ENCODE results near the gene PIM2.

The PIM2 gene

DNA sequence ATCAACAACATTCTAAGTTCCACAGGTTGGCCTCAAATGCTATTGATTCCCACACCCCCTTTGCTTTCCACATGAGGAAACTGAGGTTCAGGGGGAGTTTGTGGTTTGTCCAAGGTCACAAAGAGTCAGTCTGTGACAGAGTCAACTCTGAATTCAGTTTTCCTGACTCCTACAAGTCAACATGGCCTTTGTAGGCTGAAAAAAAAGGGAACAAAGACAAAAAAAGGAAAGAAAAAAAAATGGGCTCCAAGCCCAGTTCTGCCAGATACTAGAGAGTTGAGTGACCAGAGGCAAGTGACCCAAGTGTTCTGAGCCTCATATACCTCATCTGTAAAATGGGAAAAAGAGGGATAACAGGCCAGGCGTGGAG lies 16.5 kb upstream of the PIM2 start:
- DNase-seq: peak; percentile 21 to 64 (median 37)

GRCh38 chrX:48934581-48935300 lies 15.9 kb upstream of the PIM2 start:
- DNase-seq: peak; percentile 53 to 70 (median 64)

GRCh38 chrX:48933757-48934156 lies 14.9 kb upstream of the PIM2 start:
- no peak for DNase-seq

- DNase-seq: no peak
These were observed 9.0 kb upstream of the PIM2 start for GRCh38 chrX:48927736-48928382.

DNA sequence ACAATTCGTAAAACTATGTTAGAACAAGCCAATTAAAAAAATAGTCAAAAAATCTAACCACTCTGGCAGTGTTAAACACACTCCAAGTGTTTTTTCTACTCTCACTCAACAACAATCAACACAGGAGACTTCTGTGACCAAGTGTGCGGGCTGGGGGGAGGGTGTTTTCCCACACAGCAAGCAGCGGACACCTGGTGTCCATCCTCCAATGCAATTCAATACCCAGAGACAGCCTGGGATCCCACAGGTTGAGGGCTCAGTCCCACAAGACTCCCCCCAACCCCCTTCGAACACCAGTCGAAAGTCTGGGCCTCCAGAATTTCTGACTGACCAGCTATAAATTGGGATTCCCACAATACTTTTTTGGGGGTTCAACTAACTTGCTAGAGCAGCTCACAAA lies 8.3 kb upstream of the PIM2 start:
- DNase-seq: no peak

DNA sequence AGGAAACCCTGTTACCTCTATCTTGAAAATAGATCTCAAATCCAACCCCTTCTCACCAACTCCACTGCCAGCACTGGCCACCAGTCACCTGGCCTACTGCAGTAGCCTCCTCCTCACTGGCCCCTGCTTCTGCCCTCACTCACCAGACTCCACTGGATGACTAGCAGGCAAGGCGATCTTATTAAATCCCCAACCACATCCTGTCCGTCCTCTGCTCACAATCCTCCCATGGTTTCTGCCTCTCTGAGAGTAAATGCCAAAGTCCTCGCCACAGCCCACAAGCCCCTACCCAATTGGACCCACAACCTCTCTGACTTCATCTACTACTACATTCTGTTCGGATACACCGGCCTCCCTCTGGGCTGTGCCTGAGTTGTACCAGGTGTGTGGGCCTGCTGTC lies 5.4 kb upstream of the PIM2 start:
- DNase-seq: no peak

DNA sequence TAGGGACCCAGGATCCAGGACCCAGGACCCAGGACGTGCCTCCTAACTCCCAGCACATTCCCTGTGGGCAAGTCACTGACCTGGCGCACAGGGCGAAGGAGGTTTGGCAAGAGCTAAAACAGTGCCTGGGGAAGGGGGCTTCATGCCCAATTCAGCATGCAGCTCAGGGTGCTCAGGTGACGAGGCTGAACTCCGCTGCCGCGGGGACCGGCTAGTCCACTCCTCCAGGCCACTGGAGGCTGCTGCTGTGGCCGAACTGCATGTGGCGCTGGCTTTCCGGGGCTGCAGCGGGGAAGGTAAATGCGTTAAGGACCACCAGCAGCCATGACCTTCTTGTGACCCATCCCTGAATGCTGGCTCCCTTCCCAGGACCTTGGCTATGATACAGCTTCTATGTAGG lies 4.9 kb upstream of the PIM2 start:
- DNase-seq: no peak

DNA sequence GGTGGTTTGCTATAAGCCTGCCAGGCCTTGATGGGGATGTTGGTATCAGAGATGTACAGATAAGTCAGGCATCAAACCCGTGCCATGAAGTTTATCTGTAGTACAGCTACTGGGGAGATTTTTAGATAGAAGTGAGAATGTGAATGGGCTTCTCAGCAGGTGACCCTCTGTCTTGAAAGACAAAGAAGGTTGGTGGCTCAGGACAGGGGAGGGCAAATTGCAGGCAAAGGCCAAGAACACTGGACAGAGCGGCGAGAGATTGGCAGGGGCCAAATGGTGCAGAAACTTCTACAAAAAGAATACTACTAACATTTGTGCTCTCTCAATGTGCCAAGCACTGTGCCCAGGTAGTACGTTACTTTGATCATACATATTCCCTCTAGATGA lies 1.9 kb upstream of the PIM2 start:
- DNase-seq: no peak

DNA sequence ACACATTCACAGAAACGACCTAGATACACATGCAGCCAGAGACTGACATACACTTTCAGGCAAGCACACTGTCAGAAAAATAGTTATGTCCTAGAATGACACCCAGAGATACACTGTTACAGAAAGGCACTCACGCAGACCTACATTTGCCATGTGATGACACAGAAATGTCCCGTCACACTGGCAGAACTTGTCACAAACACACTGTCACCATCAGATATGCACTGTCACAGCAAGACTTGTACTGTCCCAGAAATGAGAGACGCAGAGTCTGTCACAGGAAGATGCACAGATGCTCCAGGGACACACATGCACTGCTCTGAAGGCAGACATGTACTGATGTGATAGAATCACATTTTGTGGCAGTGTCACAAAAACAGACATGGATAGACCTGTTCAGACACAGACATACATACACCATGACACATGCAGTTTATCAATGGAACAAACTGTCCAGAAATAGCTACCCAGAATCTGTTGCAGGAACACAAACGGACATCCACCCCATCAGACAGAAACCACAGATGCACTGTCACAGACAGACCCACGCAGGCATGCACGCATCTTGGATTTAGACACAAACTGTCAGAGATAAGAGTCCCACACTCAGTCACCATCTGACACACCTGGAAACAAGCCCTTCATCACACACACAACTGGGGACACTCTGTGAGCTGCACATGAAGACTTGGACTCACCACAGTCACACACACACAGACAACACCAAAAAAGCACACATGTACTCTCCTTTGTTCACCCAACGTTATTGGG lies 1.3 kb upstream of the PIM2 start:
- DNase-seq: no peak

- DNase-seq: peak in 2 of 3 donors; percentile 20 to 27
These were observed 577 bp upstream of the PIM2 start for GRCh38 chrX:48919360-48919841.

DNA sequence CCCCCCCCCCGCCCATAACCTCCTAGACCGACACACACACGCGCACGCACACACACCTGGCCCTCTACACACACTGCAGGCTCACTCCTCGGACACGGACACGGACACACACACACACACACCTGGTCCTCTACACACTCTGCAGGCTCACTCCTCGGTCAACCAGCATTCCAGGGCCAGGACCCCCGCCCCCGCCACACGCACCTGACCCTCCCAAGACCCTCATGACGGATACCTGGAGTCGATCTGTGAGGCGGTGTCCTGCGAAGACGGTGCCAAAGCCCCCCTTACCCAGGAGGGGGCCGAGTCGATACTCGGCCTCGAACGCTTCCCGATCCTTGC lies 552 bp downstream of the PIM2 start:
- DNase-seq: peak in 1 of 3 donors; percentile 20

- DNase-seq: peak; percentile 90 to 93 (median 91)
These were observed 1.5 kb downstream of the PIM2 start for GRCh38 chrX:48917139-48918001.

DNA sequence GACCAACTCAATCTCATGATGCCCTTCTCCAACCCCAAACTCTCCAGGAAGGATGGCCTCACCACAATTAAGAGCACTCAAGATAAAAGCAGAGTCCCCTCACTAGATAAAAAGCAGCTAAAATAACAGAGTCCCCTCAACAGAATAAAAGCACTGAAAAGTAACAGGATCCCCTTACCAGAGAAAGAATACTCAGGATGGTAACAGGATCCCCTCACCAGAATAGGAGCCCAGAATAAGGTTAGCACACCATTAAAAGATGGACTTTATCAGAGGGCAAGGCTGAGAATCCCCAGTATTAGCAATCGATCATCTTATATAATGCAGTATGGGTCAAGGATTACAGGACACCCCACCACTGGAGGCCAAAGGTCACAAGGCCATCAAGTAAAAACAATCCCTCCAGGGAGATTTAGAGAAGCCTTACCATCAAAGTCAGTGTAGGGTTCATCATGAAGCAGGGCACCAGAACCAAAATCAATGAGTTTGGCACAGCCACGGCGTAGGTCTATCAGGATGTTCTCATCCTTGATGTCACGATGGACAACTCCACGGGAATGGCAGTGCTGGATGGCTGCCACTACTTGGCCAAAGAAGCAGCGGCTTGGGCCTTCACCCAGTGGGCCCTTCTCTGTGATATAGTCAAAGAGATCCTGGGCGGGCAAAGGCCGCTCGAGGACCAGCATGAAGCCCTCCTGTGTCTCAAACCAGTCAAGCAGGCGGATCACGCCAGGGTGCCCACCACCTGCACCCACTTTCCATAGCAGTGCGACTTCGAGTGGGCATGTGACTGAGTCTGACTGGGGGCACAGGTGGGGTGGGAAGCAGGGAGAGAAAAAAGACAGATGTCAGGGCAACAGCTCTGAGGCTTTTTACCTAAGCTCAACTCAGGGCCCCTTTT lies 4.0 kb downstream of the PIM2 start:
- DNase-seq: no peak

- peak; percentile 55 to 63 (median 59) for DNase-seq
These were observed 5.0 kb downstream of the PIM2 start for GRCh38 chrX:48913605-48914366.

DNA sequence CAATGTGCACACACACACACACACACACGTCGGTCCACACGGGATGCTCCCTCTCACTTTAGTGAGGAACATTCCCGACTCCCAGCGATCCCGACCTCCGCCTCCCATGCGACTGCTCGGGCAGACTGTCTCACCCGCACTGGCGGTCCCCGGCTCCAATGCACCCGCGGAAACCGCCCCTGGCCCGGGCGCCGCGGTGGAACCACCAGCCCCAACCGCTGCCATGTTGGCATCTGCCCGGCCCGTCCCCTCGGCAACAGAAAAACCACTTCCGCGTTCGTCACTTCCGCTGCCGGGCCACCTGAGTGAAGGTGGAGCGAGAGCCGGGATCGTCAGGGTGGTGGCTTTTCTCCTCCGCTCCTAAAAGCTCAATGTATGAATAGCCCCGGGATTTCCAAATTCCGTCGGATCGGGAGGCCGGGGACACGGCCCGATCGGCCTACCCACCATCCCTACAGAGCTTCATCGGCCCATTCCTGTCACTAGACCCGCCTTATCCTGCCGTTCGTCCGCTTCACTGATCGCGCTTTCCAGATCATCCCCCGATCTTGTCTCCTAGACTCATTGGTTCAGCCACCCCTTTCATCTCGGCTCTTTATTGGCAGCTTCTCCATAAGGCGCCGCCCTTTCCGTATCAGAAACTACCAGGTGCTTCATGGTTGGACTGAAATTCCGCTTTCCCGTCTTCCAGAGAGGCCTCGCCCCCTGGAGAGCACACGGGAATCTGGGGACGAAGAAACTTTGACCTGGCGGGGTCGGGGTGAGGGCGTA lies 7.2 kb downstream of the PIM2 start, which contains the start of gene SLC35A2:
Gene SLC35A2 (minus strand): TSS at position 235 of the 771 bp plus-strand sequence. CDS start 10 bp downstream, at position 225.
- peak; percentile 66 to 78 (median 72) for DNase-seq

DNA sequence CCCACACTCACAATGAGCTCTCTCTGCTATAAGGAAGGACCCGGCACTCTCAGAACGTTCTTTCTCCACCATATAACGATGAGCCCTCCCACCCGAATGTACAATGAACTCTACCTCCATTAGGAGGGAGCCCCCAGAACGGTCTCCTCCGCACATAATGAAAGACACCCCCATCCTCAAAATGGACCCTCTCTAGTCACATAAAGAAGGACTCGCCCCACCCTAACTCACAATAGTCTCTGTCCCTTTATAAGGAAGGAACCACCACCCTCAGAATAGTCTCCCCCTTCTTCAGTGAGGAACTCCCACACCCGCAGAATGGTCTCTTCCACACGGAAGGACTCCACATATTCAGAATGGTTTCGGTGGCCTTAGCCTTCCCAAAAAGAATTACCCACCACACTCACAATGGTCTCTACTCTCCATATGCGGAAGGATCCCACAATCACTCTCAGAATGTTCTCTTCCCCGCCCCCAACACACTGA lies 7.9 kb downstream of the PIM2 start:
- DNase-seq: peak; percentile 29 to 46 (median 43)

DNA sequence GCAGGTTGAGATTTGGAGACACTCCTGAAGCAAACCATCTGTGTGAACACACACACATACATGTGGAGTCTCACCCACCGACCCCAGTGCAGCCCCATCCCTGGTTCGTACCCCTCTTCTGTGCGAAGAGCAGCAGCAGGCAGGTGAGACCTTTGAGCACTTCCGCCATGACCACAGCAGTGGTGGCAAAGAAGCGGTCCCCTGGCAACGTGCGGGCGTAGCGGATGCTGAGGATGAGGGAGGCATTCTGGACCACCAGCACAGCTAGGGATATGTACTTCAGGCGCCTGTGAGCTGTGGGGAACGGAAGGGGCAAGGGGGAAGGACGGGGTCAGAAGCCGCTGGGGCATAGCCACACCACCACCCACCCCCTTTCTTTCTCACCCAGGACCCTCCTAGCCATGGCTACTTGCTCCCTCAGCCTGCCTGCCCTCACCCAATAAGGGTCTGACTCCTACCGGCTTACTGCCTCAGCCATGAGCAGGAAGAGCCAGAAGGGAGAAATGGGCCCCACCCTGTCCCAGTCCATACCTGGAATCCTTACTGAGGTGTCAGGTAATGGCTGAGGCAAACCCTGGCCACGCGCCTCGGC lies 9.0 kb downstream of the PIM2 start:
- DNase-seq: no peak

GRCh38 chrX:48908600-48908999 lies 10.2 kb downstream of the PIM2 start:
- no peak for DNase-seq

DNA sequence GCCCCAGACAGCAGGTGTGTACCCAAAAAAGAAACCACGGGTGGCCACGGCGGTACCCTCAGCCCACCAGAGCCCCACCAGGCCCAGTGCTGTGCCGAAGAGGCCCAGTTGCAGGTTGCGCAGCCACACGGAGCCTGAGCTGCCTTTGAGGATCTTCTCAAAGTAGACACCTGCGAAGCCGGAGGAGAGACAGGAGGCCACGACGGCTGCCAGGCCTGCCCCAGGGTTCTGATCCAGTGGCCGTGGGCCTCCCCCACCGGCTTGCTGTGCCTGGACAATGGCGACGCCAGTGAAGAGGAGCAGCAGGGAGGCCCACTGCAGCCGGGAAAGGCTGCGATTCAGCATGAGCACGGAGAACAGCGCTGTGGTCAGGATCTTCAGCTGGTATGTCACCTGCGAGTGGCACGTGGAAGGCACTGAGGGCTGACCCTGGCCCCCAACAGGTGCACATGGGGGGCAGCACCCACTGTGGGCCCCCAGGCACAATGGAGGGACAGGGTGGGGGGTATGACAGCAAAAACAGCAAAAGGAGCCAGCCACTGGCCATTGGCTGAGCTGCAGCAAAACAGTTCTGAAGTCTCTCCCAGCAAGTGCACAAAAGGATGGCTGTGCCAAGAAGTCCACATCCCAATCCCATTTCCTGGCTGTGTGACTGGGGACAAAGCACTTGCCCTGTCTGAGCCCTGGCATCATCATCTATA lies 13.6 kb downstream of the PIM2 start:
- DNase-seq: no peak
